ENCODE results near the gene QSOX1. TPM values are rescaled to one million over a fixed set of nuclear protein-coding genes. Genes with fewer than 3 reads are reported as not detected.

The QSOX1 gene
- total RNA-seq, 4 donors from 2014 or later, result 74.9 to 184 (median 107) TPM

DNA sequence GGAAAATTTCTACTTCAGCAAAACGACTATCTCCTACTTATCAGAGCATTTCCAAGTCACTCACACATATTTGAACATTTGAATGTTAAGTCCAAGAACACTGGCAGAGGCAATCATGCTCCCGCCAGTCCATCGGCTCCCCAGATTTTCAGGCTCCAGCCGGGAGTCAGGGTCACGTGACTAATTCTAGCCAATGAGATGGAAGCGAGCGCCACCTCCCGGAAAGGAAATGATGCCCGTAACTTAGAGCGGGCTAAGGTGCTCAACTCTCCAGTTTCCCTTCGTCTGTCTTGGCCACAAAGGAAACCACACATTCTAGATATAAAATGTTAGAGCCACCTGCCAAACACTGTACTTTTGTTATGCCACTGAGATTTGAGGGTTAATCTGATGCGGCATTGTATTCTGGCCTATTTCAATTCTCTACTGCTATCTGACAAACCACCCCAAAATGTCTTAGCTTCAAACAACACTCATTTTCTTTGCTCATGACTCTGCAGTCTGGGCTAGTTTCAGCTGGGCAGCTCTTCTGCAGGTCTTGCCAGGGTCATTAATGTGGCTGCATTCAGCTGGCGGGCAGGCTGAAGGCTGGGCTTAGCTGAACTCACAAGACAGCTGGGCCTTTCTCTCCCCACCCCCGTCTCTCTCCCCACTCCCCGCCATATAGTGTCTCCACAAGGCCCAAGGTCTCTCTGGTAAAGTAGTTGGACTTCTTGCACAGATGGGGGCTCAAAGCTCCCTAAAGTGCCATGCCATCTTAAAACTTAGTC, 58.9 kb downstream of the QSOX1 start:
- no peaks in the 10 kb centered on the region for H3K36me3 ChIP-seq
- DNase-seq, result no peak
- intact Hi-C loops (cut with DNase I), result no loop called here
- no peak overlapping the region for H3K27ac ChIP-seq
- TF ChIP-seq POLR2A (IDR thresholded peaks at IDR 0.05), result no peak
- TF ChIP-seq, protein P1, sequence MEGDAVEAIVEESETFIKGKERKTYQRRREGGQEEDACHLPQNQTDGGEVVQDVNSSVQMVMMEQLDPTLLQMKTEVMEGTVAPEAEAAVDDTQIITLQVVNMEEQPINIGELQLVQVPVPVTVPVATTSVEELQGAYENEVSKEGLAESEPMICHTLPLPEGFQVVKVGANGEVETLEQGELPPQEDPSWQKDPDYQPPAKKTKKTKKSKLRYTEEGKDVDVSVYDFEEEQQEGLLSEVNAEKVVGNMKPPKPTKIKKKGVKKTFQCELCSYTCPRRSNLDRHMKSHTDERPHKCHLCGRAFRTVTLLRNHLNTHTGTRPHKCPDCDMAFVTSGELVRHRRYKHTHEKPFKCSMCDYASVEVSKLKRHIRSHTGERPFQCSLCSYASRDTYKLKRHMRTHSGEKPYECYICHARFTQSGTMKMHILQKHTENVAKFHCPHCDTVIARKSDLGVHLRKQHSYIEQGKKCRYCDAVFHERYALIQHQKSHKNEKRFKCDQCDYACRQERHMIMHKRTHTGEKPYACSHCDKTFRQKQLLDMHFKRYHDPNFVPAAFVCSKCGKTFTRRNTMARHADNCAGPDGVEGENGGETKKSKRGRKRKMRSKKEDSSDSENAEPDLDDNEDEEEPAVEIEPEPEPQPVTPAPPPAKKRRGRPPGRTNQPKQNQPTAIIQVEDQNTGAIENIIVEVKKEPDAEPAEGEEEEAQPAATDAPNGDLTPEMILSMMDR (IDR thresholded peaks at IDR 0.05), result no peak
- H3K9me3 ChIP-seq, result no peaks in the 10 kb centered on the region
- WGBS, 2 donors, result 59 to 66% methylated on average over 13 of the region's 15 CpGs
- H3K4me3 ChIP-seq, result no peak overlapping the region
- peaks cover 0 to 8% (median 0%) of the 10 kb centered on the region in 4 donors for H3K27me3 ChIP-seq
- no peaks in the 10 kb centered on the region for H3K4me1 ChIP-seq

DNA sequence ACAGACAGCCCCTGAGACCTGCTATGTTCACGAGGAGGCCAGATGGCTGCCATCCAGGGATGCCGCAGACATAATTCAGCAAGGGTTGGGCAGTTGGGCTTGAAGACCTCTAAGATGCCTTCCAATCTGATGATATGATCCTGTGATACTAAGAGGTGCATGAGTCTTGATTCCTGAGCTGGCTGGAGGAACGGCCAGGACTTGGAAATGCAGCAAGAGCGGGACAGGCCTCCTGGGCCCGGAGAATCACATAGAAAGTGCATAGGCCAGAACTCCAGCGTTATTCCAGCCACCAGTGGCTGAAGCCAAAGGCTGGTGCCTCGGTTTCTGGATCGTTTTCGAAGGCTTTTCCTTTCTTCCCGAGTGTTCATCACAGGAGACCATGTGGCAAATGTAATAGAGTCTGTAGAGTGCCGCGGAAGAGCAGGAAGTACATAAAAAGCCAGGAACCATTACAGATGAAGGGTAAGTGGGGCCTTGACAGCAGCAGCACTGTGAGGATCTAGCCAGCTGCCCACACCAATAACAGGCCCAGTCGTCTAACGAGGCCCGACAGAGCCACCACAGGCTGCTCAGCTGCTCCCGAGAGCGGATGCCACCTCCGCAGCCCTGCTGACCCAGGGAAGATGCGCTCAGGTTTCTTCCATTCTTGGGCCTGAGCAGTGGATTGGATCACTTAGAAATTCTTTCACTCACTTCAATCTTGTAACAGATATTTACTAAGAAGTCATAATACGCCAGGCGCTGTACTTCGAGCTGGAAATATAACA, 61.4 kb downstream of the QSOX1 start:
- Histone ChIP-seq H3K27ac (no peak overlapping the region), H3K9me3 (no peaks in the 10 kb centered on the region), H3K4me1 (no peaks in the 10 kb centered on the region), H3K27me3 (peaks cover 0 to 16% (median 0%) of the 10 kb centered on the region in 4 donors), H3K4me3 (no peak overlapping the region), H3K36me3 (no peaks in the 10 kb centered on the region)
- intact Hi-C loops (cut with DNase I), result no loop called here
- WGBS, 2 donors, result 89% methylated on average over 18 to 22 of the region's 22 CpGs
- no peak for DNase-seq
- TF ChIP-seq POLR2A (IDR thresholded peaks at IDR 0.05), result no peak
- TF ChIP-seq, protein P1 (IDR thresholded peaks at IDR 0.05), result no peak

DNA sequence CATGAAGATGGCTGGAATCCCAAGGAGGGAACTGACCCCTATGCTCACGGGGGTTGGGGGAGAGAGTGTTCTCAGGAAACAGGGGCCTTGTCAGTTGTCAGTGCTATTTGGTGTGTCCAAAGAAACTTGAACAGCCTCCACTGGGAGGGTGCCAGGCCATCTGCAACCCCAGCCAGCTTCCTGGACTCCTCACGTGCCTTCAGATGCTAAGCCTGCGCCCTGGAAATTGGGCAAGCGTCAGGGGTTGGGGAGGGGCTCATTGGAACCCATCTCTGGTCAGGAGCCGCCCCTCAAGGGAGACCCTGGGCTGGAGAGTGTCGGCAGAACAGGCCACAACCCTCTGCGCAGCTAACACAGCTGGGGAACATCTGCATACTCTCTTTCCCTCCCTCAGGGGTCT, 62.3 kb downstream of the QSOX1 start:
- intact Hi-C loops (cut with DNase I), result no loop called here
- H3K9me3 ChIP-seq, result no peaks in the 10 kb centered on the region
- H3K27ac ChIP-seq, result no peak overlapping the region
- WGBS, 2 donors, result 90 to 92% methylated on average over 2 of the region's 7 CpGs
- no peaks in the 10 kb centered on the region for H3K4me1 ChIP-seq
- DNase-seq, result no peak
- H3K36me3 ChIP-seq, result no peaks in the 10 kb centered on the region
- H3K27me3 ChIP-seq, result peaks cover 0 to 13% (median 0%) of the 10 kb centered on the region in 4 donors
- TF ChIP-seq POLR2A (IDR thresholded peaks at IDR 0.05), result no peak
- TF ChIP-seq, protein P1 (IDR thresholded peaks at IDR 0.05), result no peak
- no peak overlapping the region for H3K4me3 ChIP-seq

DNA sequence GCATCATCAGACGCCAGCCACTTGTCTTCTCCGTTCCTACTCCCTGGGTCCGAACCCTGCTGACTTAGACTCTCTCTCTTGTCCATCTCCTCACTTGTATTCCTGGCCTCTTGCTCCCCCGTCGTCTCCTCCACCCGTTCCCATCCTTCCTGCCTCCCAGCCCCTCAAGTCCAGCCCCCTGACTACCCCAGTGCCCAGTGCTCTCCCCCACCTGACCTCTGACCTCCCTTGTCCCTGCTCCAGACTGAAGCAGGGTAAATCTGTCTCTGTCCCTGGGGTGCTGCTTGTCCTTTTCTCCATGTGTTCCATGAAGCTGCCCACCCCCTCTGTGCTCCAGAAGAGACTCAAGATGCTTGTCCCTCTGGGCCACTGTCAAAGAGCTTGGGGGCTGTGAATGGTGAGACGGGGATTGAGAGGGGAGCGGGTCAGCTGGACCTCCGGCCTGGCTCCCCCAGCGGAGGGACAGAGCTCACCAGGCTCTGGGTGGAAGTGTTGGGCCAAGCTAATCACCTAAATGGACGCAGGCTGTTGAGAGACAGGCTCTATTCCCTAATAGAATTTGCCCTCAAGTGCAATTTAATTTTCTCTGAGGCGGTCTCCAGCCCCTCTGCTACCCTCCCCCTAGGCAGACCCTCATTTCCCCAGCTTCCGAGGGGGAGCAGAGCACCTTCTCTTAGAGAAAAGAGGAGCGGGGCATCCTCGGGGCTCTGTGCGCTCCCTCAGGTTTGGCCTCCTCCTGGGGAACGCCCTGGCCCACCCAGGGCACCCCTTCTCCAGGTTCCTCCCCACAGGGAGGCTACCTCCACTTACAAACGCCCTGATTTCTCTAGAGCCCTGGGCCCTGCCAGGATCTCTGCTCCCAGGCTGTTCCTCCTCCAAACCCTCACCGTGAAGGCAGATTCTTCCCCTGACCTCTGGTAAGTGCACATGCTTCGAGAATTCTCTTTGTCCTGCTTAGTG, 64.4 kb downstream of the QSOX1 start:
- TF ChIP-seq POLR2A (IDR thresholded peaks at IDR 0.05), result no peak
- TF ChIP-seq, protein P1 (IDR thresholded peaks at IDR 0.05), result no peak
- Histone ChIP-seq H3K4me3 (no peak overlapping the region), H3K4me1 (no peaks in the 10 kb centered on the region), H3K27ac (no peak overlapping the region), H3K27me3 (peaks cover 0 to 34% (median 0%) of the 10 kb centered on the region in 4 donors), H3K36me3 (no peaks in the 10 kb centered on the region), H3K9me3 (no peaks in the 10 kb centered on the region)
- WGBS, 2 donors, result 71 to 82% methylated on average over 15 of the region's 20 CpGs
- DNase-seq, result no peak
- intact Hi-C loops (cut with DNase I), result no loop called here
